HG02763 (cell line): ENCODE measurements around the gene GSTM3.
"Not testable (repeated sequence)": the region's sequence is repeated elsewhere in the genome, so short reads cannot be mapped to it uniquely, and the experiment has no call there.

ENCODE experiments used
- ATAC-seq: cut with Tn5 transposase; IDR thresholded peaks from one replicate; pipeline ENCODE4 v1.9.1; 2021; ENCODE audit warnings: mild to moderate bottlenecking, moderate library complexity; ENCODE audit not compliant: unreplicated experiment

GSTM3 gene

GRCh38 chr1:109776206-109776835 is 35.5 kb upstream of the GSTM3 start:
- ATAC-seq = no peak

GRCh38 chr1:109775398-109775797 is 34.6 kb upstream of the GSTM3 start:
- no peak for ATAC-seq

GRCh38 chr1:109773900-109774485 is 33.2 kb upstream of the GSTM3 start:
- no peak for ATAC-seq

GRCh38 chr1:109773203-109773899 is 32.5 kb upstream of the GSTM3 start:
- peak; percentile 55 for ATAC-seq

GRCh38 chr1:109772658-109773202 is 31.9 kb upstream of the GSTM3 start:
- ATAC-seq = no peak

- no peak for ATAC-seq
Observed at GRCh38 chr1:109771712-109772657, 31.1 kb upstream of the GSTM3 start.

GRCh38 chr1:109770331-109771095 is 29.7 kb upstream of the GSTM3 start:
- no peak for ATAC-seq

- ATAC-seq = no peak
Observed at GRCh38 chr1:109769330-109770078, 28.7 kb upstream of the GSTM3 start.

- ATAC-seq = no peak
Observed at GRCh38 chr1:109768820-109769219, 28.0 kb upstream of the GSTM3 start.

- no peak for ATAC-seq
Observed at GRCh38 chr1:109768335-109768650, 27.5 kb upstream of the GSTM3 start.

- no peak for ATAC-seq
Observed at GRCh38 chr1:109767637-109768334, 26.9 kb upstream of the GSTM3 start.

GRCh38 chr1:109766991-109767636 is 26.3 kb upstream of the GSTM3 start:
- ATAC-seq = not testable (repeated sequence)

GRCh38 chr1:109765896-109766615 is 25.2 kb upstream of the GSTM3 start:
- no peak for ATAC-seq

- ATAC-seq = no peak
Observed at GRCh38 chr1:109765483-109765815, 24.6 kb upstream of the GSTM3 start.

GRCh38 chr1:109764561-109765482 is 24.0 kb upstream of the GSTM3 start:
- no peak for ATAC-seq

GRCh38 chr1:109763646-109764415 is 23.0 kb upstream of the GSTM3 start, which contains the start of gene EPS8L3:
Gene EPS8L3, minus strand, starts transcription at chr1:109763923. Its CDS starts 2,174 bp downstream, at chr1:109761749.
- ATAC-seq = no peak
